HG03439 (cell line): ENCODE results near the gene PLOD3.

Experiments
- ATAC-seq: cut with Tn5 transposase; IDR thresholded peaks from one replicate; pipeline ENCODE4 v1.9.1; 2021; ENCODE audit warnings: mild to moderate bottlenecking, moderate library complexity; ENCODE audit not compliant: unreplicated experiment

Gene PLOD3

DNA sequence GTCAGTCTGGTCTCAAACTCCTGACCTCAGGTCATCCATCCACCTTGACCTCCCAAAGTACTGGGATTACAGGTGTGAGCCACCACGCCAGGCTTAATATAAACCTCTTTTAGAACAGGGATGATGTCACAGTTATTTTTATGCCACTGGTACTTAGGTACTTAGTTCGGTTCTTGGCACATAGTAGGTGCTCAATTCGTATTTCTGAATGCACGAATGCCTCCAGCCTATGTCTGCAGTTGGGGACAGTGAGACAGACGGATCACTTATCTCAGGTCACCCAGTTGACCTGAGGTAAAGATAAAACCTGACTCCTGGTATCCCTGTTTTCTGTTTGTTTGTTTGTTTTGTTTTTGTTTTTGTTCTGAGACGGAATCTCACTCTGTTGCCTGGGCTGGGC is 31.2 kb downstream of the PLOD3 start:
- ATAC-seq: no peak

DNA sequence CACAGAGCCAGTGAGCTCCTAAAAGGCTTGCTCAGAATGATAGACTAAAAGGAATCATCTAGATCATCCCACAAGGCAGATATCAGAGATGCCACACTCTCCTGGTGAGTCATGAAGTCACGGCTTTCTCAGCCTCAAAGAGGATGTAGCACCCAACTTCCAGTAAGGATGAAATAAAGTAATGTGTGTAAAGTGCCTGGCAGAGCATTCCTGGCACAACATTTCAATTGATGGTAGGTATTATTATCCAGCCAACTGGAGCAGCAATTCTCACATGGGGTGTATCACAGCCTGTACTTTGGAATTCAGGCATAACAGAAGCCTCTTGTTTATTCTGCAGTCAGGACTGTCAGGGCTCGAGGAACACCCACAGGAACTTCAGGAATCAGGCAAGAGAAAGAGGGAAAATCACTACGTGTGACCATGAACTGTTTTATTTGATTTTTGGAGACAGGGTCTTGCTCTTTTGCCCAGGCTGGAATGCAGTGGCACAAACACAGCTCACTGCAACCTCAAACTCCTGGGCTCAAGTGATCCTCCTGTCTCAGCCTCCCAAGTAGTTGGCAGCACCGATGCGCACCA is 32.0 kb downstream of the PLOD3 start:
- ATAC-seq: no peak

DNA sequence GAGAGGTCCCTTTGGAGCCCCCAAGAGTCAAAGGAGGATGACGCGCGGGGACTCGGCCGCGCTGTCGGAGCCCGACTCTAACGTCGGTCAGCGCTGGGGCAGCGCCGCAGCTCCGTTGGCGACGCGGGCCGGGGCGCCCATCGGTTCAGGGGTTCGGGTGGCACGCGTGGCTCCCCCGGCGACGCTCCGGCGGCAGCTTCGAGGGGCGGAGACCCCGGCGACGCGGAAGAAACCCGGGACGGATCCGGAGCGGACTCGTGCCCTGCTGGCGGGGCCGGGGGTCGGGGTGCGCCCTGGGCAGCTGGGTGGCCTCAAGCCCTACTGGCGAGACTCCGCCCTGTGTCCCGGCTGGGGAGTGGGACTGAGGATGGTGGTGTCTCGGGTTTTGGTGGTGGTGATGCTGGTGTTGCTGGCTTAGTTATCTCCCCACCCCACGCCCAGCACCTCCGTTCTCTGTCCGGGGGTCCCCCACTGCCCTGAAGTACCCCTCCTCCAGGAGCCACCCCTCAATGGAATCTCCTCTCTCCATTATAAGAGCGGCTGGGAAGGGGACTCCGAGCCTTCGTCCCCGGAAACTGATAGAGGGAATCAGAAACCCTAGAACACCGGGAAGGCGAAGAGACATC is 37.1 kb downstream of the PLOD3 start, which contains the start of gene NAT16:
Gene NAT16 (minus strand): TSS at position 164 of the 626 bp plus-strand sequence. CDS start 5,486 bp downstream, outside the sequence.
- ATAC-seq: no peak

DNA sequence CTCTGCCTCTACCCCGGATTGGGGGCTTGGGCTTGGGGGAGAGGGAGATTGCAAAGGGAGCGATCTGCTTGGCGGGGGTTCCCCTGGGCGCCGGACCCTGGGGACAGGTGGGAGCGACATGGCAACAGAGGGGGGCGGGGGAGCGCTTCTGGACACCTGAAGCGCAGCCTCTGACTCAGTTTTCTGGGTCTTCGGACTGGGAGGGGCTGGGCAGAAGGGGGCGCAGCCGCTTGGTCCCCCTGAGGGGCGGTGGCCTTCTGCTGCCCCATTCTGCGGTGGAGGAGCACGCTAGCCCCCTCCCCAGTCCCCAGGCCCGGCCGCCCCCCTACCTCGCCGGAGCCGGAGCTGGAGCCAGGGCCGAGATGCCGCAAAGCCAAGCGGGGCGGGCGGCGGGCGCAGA is 37.7 kb downstream of the PLOD3 start:
- no peak for ATAC-seq

DNA sequence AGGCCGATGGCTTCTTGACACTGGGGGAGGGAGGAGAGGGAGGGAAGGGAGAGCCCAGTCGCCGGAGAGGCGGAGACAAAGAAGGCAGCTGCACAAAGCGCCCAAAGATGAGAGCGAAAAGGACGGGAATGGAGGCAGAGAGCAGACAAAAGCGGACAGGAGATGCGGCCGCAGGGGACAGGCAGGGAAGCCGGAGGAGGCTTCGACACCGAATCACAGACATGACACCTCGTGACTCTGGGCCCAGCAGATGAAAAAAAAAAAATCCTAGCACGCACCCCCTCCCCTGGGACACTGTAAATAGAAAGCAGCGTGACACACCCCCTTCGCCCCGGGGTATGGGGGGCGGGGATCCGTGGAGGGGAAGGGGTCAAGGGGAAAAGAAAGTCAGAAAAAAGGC is 38.3 kb downstream of the PLOD3 start:
- no peak for ATAC-seq

DNA sequence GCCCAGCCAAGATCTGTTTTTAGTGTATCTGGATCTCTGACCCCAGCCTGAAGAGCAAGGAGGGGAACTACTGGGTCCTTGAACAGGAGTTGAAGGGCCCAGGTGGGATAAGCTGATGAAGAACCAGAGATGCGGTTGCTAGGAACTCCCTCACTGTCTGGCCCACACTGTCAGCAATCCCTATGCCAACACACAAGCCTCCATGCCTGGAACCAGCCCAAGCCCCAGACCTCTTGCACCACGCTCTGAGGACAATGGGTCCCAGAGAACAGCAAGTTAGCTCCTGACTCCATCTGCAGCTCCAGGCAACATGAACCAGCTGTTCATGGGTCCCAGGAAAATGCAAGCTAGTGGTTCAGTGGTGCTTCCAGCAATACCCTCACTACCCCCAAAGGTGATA is 39.7 kb downstream of the PLOD3 start:
- no peak for ATAC-seq

DNA sequence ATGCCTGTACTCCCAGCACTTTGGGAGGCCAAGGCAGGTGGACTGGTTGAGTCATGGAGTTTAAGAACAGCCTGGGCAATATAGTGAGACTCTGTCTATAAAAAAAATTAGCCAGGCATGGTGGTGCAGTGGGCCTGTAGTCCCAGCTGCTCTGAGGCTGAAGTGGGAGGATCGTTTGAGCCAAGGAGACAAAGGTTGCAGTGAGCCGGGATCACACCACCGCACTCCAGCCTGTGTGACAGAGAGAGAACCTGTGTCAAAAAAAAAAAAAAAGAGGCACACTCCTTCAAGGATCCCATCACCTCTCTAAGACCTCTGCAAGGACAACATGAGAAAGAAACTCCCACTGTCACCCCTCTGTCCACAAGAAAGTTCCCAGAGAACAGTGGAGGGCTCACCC is 41.7 kb downstream of the PLOD3 start:
- ATAC-seq: no peak

DNA sequence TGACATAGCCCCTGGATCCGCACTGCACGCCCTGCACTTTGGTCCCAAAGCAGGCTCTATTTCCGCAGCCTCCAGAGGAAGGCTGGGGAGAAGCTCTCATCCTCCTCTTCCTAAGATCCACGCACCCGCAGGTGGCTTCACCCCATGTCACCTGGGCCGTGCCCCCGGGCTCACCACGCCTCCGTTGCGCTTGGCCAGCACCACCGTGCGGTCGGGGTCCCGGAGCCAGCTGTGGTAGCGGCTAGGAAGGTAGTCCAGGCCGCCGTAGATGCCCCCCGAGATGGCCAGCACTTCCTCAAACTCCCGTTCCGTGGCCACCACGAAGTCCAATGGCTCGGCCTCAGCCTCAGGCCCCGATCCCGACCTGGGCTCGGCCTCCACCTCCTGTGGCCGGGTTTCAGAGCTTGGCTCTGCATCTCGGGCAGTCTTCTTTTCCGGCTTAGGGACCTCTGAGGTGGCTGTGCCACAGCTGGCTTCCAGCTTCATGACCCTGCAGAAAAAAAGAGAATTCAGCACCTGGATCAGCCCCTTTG is 43.0 kb downstream of the PLOD3 start:
- ATAC-seq: no peak

DNA sequence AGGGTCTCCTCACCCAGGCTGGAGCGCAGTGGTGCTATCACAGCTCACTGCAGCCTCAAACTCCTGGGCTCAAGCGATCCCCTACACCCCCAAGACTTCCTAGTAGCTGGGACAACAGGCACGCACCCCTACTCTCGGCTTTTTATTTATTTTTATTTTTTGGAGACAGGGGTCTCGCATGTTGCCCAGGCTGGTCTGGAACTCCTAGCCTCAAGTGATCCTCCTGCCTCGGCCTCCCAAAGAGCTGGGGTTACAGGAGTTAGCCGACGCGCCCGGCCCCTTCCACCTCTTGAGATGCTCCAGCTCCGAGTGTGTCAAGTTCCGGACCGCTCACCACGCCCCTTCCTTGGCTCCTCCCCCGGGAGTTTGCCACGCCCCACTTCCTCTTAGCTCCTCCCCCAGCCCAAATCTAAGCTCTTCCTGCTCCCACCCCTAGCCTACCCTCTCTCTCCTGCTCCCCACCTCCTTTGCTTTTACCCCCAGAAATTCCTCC is 43.6 kb downstream of the PLOD3 start:
- no peak for ATAC-seq

DNA sequence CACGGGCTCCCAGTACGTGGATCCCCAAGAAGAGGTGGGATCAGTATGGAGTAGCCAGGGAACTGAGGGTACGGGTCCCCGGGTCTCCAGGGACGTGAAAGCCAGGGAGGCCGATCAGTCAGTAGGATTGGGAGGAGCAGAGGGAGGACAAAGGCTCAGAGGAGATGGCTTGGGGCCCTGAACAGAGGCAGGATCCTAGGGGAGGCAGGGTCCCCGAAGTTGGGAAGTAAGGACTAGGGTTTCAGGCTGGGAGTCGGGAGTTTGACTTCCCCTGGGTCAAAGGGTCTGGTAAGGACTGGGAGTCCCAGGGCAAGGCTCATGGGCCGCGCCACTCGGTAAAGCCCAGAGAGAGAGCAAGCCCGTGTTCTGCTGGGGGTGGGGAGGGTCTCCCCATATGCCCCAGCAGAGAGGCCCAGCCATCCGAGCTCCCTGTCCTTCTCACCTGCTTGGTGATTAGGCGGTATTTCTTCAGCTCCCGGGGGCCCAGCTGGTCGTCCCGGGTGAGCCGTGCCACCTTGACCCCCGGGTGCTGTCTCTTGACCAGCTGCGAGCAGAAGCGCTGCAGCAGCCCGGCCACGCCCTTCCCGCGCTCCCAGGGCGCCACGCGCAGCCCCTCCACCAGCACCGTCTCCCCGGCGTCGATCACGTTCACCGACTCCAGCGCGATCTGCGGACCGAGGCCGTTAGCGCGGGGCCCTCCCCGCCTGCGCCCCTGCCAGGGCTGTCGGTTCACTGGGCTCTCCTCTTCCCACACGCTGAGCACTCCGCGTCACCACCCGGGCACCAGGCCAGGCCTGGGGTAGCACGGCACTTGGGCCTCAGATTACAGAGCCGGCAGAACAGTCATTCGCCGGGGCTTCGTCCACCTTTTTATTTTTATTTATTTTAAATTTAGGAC is 44.3 kb downstream of the PLOD3 start:
- no peak for ATAC-seq

DNA sequence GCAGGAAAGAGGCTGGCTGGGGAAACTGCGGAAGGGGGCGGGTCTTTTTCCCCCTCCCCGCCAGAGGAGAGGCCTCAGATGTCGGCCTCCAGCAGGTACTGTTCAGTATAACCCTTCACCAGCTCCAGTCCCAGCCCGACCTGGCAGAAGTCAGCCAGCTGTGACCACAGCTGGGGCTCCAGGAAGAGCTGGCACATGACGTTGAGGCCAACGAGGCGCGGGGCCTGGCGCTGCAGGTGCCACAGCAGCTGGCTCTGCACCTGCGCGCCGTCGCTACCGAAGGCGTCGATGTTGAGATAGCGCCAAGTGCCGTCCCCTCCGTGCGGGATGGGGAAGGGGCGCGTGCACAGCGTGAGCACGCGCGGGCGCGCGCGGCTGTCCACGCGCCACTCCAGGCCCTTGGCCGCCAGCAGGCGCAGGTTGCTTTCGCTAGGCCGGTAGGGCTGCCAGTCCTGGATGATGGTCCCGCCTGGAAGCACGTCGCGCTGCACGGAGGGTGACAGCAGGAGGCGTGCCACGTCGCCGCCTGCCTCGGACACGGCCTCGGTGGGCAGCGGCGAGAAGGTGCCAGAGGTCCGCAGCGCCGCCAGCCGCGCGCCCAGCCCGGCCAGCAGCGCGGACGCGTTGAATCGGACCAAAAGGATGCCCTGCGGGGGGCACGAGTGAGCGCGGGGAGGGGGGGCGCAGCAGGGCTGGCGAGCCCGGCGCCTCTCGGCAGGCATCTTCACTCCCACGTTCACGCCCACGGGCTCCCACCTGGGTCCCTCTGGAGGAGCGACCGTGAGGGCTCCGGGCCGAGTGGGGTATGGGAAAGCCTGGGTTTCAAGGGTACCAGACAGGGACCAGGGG is 45.2 kb downstream of the PLOD3 start:
- ATAC-seq: no peak

DNA sequence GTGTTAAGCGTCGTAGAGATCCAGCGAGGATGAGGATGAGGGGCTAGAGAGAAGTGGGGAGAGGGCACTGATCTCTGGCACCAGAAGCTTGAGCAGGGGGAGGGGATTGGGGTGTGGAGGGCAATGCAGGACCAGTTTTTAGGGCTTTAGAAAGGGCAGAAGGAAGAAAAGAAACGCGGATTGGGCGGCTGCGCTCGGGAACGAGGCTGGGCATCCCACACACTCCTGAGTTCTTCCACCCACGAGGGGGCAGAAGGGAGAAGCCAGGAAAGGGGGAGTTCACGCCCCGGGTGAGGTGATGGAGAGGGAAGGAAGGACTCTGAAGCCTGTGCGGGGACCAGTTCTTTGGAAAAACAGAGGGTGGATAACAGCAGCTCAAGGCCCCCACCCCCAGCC is 45.9 kb downstream of the PLOD3 start:
- ATAC-seq: no peak

DNA sequence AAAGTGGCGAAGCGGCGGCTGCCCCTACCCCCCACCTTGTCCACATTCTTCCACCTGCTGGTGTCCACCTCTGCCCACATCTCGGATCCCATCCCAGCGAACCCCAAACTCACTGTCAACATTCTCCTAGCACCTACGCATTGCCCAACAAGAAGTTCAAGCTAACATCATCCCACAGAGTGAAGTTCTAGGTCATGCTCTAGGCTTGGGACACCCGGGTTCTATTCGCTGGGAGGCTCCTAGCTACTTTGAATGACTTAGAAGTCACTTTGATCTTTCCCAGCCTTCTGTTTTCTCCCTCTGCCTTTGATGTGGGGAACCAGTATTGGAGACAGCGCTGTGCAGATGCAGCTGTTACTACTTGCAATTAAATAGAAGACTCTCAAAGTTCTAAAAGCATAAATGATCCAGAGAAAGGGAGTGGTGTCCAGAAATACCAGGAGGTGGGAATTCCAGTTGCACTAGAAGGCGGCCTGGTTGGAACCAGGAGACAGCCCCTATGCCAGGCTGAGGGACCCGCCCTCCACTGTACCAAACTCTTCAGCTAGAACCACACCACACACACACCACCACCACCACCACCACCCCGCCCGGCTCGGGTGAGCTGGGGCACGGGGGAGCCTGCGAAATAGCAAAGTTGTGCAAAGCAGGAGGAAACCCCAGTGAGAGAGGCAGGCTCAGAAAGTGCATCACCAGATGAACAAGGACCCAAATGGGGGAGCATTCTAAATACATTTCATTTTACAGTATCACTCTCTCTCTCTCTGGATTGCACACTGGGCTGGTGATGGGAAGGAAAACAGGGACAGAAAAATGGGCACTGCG is 46.6 kb downstream of the PLOD3 start:
- no peak for ATAC-seq

DNA sequence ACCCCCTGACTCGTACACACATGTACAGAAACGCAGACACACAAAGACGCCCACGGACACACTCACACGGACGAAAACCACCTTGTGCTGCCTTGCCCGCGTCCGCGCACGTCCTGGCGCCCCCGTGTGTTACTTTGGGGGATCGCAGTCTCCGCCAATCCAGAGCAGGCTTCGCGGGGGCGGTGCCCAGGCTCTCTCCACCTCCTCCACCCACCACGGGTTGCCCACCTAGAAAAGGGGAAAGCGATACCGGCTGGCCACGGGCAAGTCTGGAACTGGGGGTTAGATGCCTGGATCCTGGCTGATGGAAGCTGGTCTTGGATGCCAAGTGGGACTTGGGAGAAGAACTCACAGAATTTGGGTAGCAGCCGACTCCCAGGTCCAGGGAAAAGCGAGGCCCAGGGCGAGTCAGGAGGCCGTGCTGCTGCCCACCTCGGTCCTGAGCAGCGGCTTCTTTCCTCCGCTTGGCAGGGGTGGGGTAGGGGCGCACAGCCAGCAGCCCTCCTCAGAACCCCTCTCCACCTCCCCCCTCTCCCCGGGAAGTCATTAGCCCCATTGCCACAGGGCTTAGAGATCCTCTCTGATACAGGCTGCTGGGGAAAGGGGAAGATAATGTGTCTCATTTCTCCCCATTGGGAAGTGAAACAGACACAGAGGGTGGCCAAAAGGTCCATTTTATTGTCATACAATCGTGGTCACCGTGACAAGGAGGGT is 47.4 kb downstream of the PLOD3 start:
- no peak for ATAC-seq

DNA sequence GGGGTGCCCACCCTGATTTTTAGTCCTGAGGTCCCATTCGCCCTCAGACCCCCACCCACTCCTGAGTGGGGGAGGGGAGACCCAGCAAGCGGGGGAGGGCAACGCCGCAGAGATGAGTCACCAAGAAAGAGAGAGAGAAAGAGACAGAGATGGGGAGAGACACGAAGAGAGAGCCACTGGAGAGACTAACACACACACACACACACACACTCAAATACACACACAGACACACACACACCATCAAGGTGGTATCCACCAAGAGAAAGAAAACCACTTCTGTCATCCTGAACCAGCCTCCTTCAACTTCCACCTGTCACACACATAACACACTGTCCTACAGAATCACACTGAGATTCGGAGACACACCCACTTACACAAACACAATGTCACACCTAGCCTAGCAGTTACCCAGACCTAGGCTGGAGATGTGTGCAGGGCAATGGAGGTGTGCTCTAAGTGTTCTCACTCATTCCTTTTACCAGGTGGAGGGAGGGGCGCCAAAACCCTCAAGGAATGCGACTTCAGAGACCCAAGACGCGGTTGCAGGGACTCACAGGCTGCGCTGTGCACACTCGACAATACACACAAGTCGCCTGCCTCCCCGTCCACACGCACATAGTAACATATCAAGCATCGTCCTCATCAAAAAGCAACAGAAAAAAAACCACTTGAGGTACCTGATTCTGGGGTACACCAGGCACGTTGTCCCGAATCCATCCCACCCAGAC is 48.1 kb downstream of the PLOD3 start:
- no peak for ATAC-seq

DNA sequence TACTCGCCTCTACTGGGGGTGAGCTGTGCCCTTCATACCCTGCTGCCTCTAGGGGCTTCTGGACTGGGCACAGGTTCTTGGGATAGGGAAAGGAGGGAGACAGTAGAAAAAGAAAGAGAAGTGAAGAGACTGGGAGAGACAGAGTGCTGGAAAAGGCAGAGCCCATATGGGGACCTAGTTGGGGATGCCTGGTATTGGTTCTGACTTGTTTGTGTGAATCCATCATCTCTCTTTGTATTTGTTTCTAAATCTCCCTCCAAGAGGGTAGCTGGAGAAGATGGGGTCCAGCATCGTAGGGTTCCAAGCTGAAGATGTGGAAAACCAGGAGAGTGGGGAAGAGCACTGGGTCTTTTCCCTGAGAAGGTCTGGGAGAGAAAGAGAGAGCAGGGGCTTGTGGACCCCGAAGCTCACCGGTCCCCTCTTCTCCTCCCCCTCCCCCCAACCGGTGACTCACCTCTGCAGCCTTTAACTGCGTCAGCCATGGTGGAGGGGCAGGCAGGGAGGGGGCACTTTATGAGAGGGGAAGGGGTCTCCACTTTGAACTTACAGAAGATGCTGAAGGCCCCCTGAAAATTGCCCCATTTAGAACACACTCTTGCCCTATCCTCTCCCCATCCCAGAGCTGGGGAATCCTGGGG is 48.9 kb downstream of the PLOD3 start:
- no peak for ATAC-seq

DNA sequence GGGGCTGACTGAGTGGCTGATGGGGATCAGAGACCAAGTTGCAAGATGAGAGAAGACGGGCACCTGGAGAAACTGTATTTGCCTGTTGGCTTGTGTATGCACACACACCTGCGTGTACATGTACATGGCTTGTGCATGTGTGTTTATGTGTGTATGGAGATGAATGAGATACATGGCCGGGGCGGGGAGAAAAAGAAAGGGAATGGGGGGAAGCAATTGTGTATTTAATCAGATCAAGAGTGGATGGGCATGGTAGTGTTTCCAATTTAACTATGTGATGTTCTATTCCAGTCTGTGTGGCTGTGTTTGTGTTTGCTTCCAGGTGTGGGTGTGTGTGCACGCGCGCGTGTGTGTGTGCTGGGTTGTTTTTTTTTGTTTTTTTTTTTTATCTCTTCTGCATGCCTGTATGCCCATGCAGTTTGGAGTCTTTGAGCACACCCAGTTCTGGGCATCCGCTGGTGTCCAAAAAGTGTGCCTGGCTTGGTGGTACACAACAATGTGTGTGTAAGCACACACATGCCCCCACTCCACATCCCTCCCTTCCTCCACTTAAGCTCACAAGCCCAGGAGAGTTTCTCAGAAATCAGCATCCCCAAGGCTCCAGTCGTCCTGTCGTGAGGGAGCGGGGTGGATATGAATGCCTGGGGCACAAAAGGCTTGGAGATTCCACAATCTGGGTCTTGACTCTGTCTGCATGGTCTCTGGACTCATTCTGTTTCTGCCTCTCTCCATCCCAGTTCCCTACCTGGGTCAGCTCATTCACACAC is 49.6 kb downstream of the PLOD3 start:
- ATAC-seq: no peak
